H9 (cell line): ENCODE results near the gene ZNF718. TPM values are rescaled to one million over a fixed set of nuclear protein-coding genes. Genes with fewer than 3 reads are reported as not detected.

Source experiments
- DNase-seq: peaks from one replicate; pipeline ENCODE4 v3.0.0-alpha.2; 2017
- H2AFZ ChIP-seq: one replicate; pipeline ENCODE4 v1.6.1; 2013; ENCODE audit warnings: mild to moderate bottlenecking, low read length, control low read depth, moderate library complexity
- H2AK5ac ChIP-seq: 2 replicates; pipeline ENCODE4 v1.6.1; 2013; ENCODE audit warnings: low read length, control low read depth, mixed read lengths; ENCODE audit not compliant: insufficient read length
- H2BK120ac ChIP-seq: one replicate; pipeline ENCODE4 v1.6.1; 2013; ENCODE audit warnings: low read depth, mild to moderate bottlenecking, low read length, control low read depth, inconsistent platforms; ENCODE audit not compliant: poor library complexity, severe bottlenecking
- H2BK12ac ChIP-seq: 2 replicates; pipeline ENCODE4 v1.6.1; 2013; ENCODE audit warnings: low read length, control low read depth, mixed read lengths, low read depth; ENCODE audit not compliant: insufficient read length
- H2BK15ac ChIP-seq: 2 replicates; pipeline ENCODE4 v1.6.1; 2013; ENCODE audit warnings: low read depth, low read length, control low read depth
- H2BK20ac ChIP-seq: one replicate; pipeline ENCODE4 v1.6.1; 2013; ENCODE audit warnings: low read depth, mild to moderate bottlenecking, low read length, control low read depth, inconsistent platforms; ENCODE audit not compliant: poor library complexity, severe bottlenecking
- H2BK5ac ChIP-seq: 2 replicates; pipeline ENCODE4 v1.6.1; 2013; ENCODE audit warnings: low read length, control low read depth, mixed read lengths; ENCODE audit not compliant: insufficient read length
- H3K14ac ChIP-seq: 2 replicates; pipeline ENCODE4 v1.6.1; 2013; ENCODE audit warnings: low read length, control low read depth; ENCODE audit not compliant: insufficient read depth
- H3K18ac ChIP-seq: 2 replicates; pipeline ENCODE4 v1.6.1; 2013; ENCODE audit warnings: low read depth, mild to moderate bottlenecking, mixed read lengths, low read length, control low read depth; ENCODE audit not compliant: insufficient read length
- H3K23ac ChIP-seq: 2 replicates; pipeline ENCODE4 v1.6.1; 2013; ENCODE audit warnings: low read length, control low read depth, mixed read lengths, low read depth; ENCODE audit not compliant: insufficient read length
- H3K23me2 ChIP-seq: 2 replicates; pipeline ENCODE4 v1.6.1; 2013; ENCODE audit warnings: low read depth, mild to moderate bottlenecking, mixed read lengths, low read length, control low read depth; ENCODE audit not compliant: insufficient read length, poor library complexity, severe bottlenecking
- H3K27ac ChIP-seq: 2 replicates; pipeline ENCODE4 v1.5.1; 2013; ENCODE audit warnings: low read length, control low read depth, mixed read lengths, low read depth; ENCODE audit not compliant: insufficient read length
- H3K27me3 ChIP-seq: 2 replicates; pipeline ENCODE4 v1.6.1; 2013; ENCODE audit warnings: low read length, control low read depth, inconsistent platforms; ENCODE audit not compliant: insufficient read depth
- H3K4ac ChIP-seq: 2 replicates; pipeline ENCODE4 v1.6.1; 2013; ENCODE audit warnings: low read depth, mild to moderate bottlenecking, control low read depth, inconsistent platforms, low read length, moderate library complexity
- H3K4me1 ChIP-seq: 2 replicates; pipeline ENCODE4 v1.6.1; 2013; ENCODE audit warnings: low read length, control low read depth, inconsistent platforms; ENCODE audit not compliant: insufficient read depth
- H3K4me2 ChIP-seq: 2 replicates; pipeline ENCODE4 v1.6.1; 2013; ENCODE audit warnings: low read length, control low read depth, mixed read lengths; ENCODE audit not compliant: insufficient read length, insufficient read depth
- H3K56ac ChIP-seq: 2 replicates; pipeline ENCODE4 v1.6.1; 2013; ENCODE audit warnings: low read depth, mild to moderate bottlenecking, mixed read lengths, low read length, control low read depth; ENCODE audit not compliant: insufficient read length
- H3K79me1 ChIP-seq: 2 replicates; pipeline ENCODE4 v1.6.1; 2013; ENCODE audit warnings: low read depth, mild to moderate bottlenecking, moderate library complexity, low read length, control low read depth, inconsistent platforms; ENCODE audit not compliant: insufficient read depth, poor library complexity, severe bottlenecking
- H3K79me2 ChIP-seq: 2 replicates; pipeline ENCODE4 v1.6.1; 2013; ENCODE audit warnings: low read length, control low read depth, inconsistent platforms; ENCODE audit not compliant: insufficient read depth
- H3K9ac ChIP-seq: 2 replicates; pipeline ENCODE4 v1.6.1; 2013; ENCODE audit warnings: low read length, control low read depth, mixed read lengths; ENCODE audit not compliant: insufficient read length; ENCODE audit errors: extremely low read depth
- H3K9me3 ChIP-seq: one replicate; pipeline ENCODE4 v1.6.1; 2013; ENCODE audit warnings: low read depth, low read length, inconsistent platforms; ENCODE audit not compliant: control insufficient read depth
- H3T11ph ChIP-seq: one replicate; pipeline ENCODE4 v1.6.1; 2013; ENCODE audit warnings: mild to moderate bottlenecking, low read length, control low read depth, inconsistent platforms
- H4K20me1 ChIP-seq: one replicate; pipeline ENCODE4 v1.6.1; 2013; ENCODE audit not compliant: control insufficient read depth, insufficient read length, insufficient read depth
- H4K5ac ChIP-seq: 2 replicates; pipeline ENCODE4 v1.6.1; 2013; ENCODE audit warnings: low read depth, mild to moderate bottlenecking, mixed read lengths, low read length, control low read depth; ENCODE audit not compliant: insufficient read length
- H4K8ac ChIP-seq: replicated peaks from 2 replicates; pipeline ENCODE4 v1.6.1; 2013; ENCODE audit warnings: low read length, control low read depth, mixed read lengths, low read depth; ENCODE audit not compliant: insufficient read length
- H4K91ac ChIP-seq: 2 replicates; pipeline ENCODE4 v1.6.1; 2013; ENCODE audit warnings: low read depth, mild to moderate bottlenecking, moderate library complexity, mixed read lengths, low read length, control low read depth; ENCODE audit not compliant: insufficient read length
- H3K27ac Mint-ChIP-seq, 3 experiments: 2 replicates in 2 of 3; 3 replicates in 1 of 3; pipeline ENCODE4 v1.8.0; 2020 to 2021; ENCODE audit warnings: mixed read lengths in 3 of 3, mild to moderate bottlenecking in 1 of 3, moderate library complexity in 1 of 3
- H3K27me3 Mint-ChIP-seq: 2 replicates; pipeline ENCODE4 v1.8.0; 2021; ENCODE audit warnings: low read depth, mild to moderate bottlenecking, moderate library complexity, mixed read lengths
- H3K36me3 Mint-ChIP-seq, 3 experiments: 2 replicates in 2 of 3; 3 replicates in 1 of 3; pipeline ENCODE4 v1.8.0; 2020 to 2021; ENCODE audit warnings: low read depth in 3 of 3, mixed read lengths in 3 of 3; ENCODE audit not compliant: insufficient read depth in 1 of 3
- H3K4me1 Mint-ChIP-seq, 2 experiments: 2 replicates each; pipeline ENCODE4 v1.8.0; 2020; ENCODE audit warnings: mixed read lengths in 2 of 2
- H3K4me3 Mint-ChIP-seq, 2 experiments: 2 replicates in 1 of 2; 3 replicates in 1 of 2; pipeline ENCODE4 v1.8.0; 2020 to 2021; ENCODE audit warnings: mild to moderate bottlenecking in 2 of 2, mixed read lengths in 2 of 2, moderate library complexity in 1 of 2
- H3K9me3 Mint-ChIP-seq, 2 experiments: 2 replicates in 1 of 2; 3 replicates in 1 of 2; pipeline ENCODE4 v1.8.0; 2020; ENCODE audit warnings: mild to moderate bottlenecking in 2 of 2, mixed read lengths in 2 of 2, moderate library complexity in 1 of 2
- WGBS: extraction: QIAGEN DNeasy Blood & Tissue Kit; methylation state at CpG from one replicate; pipeline ENCODE4 v1.1.7; 2013; ENCODE audit warnings: missing lambda C conversion rate, low lambda C conversion rate, mixed read lengths; ENCODE audit not compliant: insufficient read length; ENCODE audit errors: extremely low coverage; 5-methylcytosine and 5-hydroxymethylcytosine counted together
- long read RNA-seq: library from polyadenylated mRNA; unstranded; transcript quantifications from one replicate; pipeline ENCODE4 v2.0.0, GENCODE V29; 2020
- total RNA-seq: library from RNA; stranded (reverse); gene quantifications from 2 replicates; pipeline ENCODE4 v1.2.1, GENCODE V29; 2021
- TF ChIP-seq, protein P1 (sequence below): fragments of 200-600 bp; sonication (generic); conservative IDR thresholded peaks from 3 replicates; pipeline ENCODE4 v1.8.0; 2021; ENCODE audit warnings: antibody characterized with exemption, mild to moderate bottlenecking

The ZNF718 gene
- total RNA-seq: 11.1 and 12.5 TPM in 2 replicates
- long read RNA-seq, partial matches to known transcripts: 3 of 22 reads
- long read RNA-seq, other reads (novel, unspliced or antisense): 19 of 22 reads

DNA sequence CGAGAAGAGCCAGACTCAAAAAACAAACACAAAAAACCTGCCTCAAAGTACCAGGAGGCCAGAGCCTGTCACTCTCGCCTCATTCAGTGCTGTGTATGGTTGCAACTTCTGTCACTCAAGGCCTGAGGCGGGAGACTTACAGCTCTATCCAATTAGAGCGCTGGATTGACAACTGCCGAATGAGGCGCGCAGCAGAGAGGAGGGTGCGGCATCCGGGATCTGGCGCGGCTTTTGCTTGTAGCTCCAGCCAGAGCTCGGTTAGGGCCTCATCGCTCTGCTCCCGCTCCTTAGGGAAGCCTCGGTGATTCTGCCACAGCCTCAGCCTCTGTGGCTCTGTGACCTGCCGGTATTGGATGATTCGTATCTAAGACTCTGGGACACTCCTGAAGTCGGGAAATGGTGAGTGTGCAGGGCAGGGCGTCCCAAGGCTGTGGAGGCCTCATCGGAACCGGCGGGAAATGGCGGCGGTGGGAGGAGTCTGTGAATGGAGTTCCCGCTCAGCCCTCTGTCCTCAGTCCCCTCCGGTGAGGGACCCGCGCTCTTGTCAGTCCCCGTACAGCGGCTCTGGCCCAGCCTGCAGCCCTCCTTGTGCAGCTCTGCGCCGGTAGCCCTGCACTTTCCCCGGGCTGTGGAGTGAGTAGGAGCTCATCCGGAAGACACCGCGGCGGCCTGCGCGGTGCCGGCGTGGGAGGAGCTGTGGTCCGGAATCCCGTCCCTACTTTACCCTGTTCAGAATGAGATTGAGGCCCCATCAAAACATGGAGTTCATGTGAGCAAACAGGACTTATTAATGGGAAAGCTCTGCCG is at the start of gene ZNF718:
Gene ZNF718, plus strand, starts transcription at position 227 of the 807 bp plus-strand sequence. Its CDS starts 170 bp downstream, at position 397.
- no peak within 1 kb of the TSS for H2BK12ac ChIP-seq
- no peaks in the 10 kb centered on the region for H3K9me3 ChIP-seq
- H3K23me2 ChIP-seq: peaks cover 9% of the 10 kb centered on the region
- Mint-ChIP-seq H3K27me3 (peaks cover 2% of the 10 kb centered on the region; the same call in 1 of the 2 replicates), H3K4me3 (peak within 1 kb of the TSS; percentile 98 to 100), H3K4me1 (peaks cover 6 to 10% of the 10 kb centered on the region in 2 experiments), H3K36me3 (peaks cover 18 to 32% (median 21%) of the 10 kb centered on the region in 3 experiments), H3K9me3 (peaks cover 34 to 54% of the 10 kb centered on the region in 2 experiments), H3K27ac (peak within 1 kb of the TSS; percentile 99 to 100 (median 100))
- H4K20me1 ChIP-seq: no peaks in the 10 kb centered on the region
- no peaks in the 10 kb centered on the region for H3K27me3 ChIP-seq
- peak within 1 kb of the TSS; percentile 100 for H3K9ac ChIP-seq
- no peak within 1 kb of the TSS for H2BK15ac ChIP-seq
- H2AK5ac ChIP-seq: no peak within 1 kb of the TSS
- peak; percentile 97 for DNase-seq
- peak within 1 kb of the TSS; percentile 50 for H3K27ac ChIP-seq
- peak within 1 kb of the TSS; percentile 100 for H3K18ac ChIP-seq
- H2BK5ac ChIP-seq: peak within 1 kb of the TSS; percentile 83
- no peak within 1 kb of the TSS for H3K23ac ChIP-seq
- no peak within 1 kb of the TSS for H3K4ac ChIP-seq
- no peak within 1 kb of the TSS for H4K8ac ChIP-seq
- H2BK20ac ChIP-seq: no peak within 1 kb of the TSS
- no CpG with 5 or more reads among the region's 44 CpGs for WGBS
- no peak within 1 kb of the TSS for H4K91ac ChIP-seq
- peak within 1 kb of the TSS; percentile 63 for H3K56ac ChIP-seq
- no peak within 1 kb of the TSS for H3T11ph ChIP-seq
- peak within 1 kb of the TSS; percentile 100 for H3K14ac ChIP-seq
- H4K5ac ChIP-seq: peak within 1 kb of the TSS; percentile 85
- TF ChIP-seq, protein P1, sequence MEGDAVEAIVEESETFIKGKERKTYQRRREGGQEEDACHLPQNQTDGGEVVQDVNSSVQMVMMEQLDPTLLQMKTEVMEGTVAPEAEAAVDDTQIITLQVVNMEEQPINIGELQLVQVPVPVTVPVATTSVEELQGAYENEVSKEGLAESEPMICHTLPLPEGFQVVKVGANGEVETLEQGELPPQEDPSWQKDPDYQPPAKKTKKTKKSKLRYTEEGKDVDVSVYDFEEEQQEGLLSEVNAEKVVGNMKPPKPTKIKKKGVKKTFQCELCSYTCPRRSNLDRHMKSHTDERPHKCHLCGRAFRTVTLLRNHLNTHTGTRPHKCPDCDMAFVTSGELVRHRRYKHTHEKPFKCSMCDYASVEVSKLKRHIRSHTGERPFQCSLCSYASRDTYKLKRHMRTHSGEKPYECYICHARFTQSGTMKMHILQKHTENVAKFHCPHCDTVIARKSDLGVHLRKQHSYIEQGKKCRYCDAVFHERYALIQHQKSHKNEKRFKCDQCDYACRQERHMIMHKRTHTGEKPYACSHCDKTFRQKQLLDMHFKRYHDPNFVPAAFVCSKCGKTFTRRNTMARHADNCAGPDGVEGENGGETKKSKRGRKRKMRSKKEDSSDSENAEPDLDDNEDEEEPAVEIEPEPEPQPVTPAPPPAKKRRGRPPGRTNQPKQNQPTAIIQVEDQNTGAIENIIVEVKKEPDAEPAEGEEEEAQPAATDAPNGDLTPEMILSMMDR: no peak
- H2BK120ac ChIP-seq: no peak within 1 kb of the TSS
- H2AFZ ChIP-seq: no peak within 1 kb of the TSS
- peak within 1 kb of the TSS; percentile 52 for H3K4me2 ChIP-seq
- no peaks in the 10 kb centered on the region for H3K4me1 ChIP-seq
- no peaks in the 10 kb centered on the region for H3K79me1 ChIP-seq
- peaks cover 16% of the 10 kb centered on the region for H3K79me2 ChIP-seq
